IMR-90 (cell line): ENCODE measurements around the gene AQP9. TPM values are rescaled to one million over a fixed set of nuclear protein-coding genes. Genes with fewer than 3 reads are reported as not detected.

Experiments used
- ATAC-seq: fragments of 200-7000 bp; cut with Tn5 transposase; 2 replicates; pipeline ENCODE4 v1.9.1; 2020; ENCODE audit warnings: low read depth, mild to moderate bottlenecking, moderate library complexity
- BruUV-seq: library from RNA; stranded (reverse); fragments of 400-500 nt; replicated peaks from 2 replicates; lab custom pipeline; 2021; lab: Mats Ljungman, UMichigan
- CTCF ChIA-PET: fragments of 300-600 bp; formaldehyde crosslinking; extraction: SDS; loops from one replicate; lab custom pipeline; 2021; ENCODE audit warnings: antibody characterized with exemption; lab: Yijun Ruan, JAX
- POLR2A ChIA-PET: fragments of 300-600 bp; sonication (Branson Sonifier 250); formaldehyde crosslinking; loops from one replicate; lab custom pipeline; 2022; ENCODE audit warnings: antibody characterized with exemption; ENCODE audit not compliant: unreplicated experiment; lab: Charles Lee
- DNase-seq: peaks from one replicate; pipeline ENCODE4 v3.0.0; 2013
- H2AFZ ChIP-seq: replicated peaks from 2 replicates; pipeline ENCODE3; 2013; ENCODE audit warnings: low read length, mild to moderate bottlenecking; ENCODE audit not compliant: poor library complexity
- H2AK5ac ChIP-seq: 2 replicates; pipeline ENCODE4 v1.6.1; 2013; ENCODE audit warnings: low read depth, low read length, inconsistent platforms
- H2AK9ac ChIP-seq: replicated peaks from 2 replicates; pipeline ENCODE3; 2013; ENCODE audit warnings: mild to moderate bottlenecking, low read depth, low read length, moderate library complexity; ENCODE audit not compliant: poor library complexity
- H2BK120ac ChIP-seq: 2 replicates; pipeline ENCODE4 v1.6.1; 2013; ENCODE audit warnings: low read depth, low read length, inconsistent platforms
- H2BK15ac ChIP-seq: 3 replicates; pipeline ENCODE4 v1.6.1; 2013; ENCODE audit warnings: low read depth, low read length, inconsistent platforms
- H2BK20ac ChIP-seq: 2 replicates; pipeline ENCODE4 v1.6.1; 2013; ENCODE audit warnings: low read depth, mild to moderate bottlenecking, inconsistent platforms, low read length, moderate library complexity
- H2BK5ac ChIP-seq: 2 replicates; pipeline ENCODE4 v1.6.1; 2013; ENCODE audit warnings: mild to moderate bottlenecking, low read depth, low read length, inconsistent platforms; ENCODE audit not compliant: poor library complexity, severe bottlenecking
- H3K14ac ChIP-seq: replicated peaks from 2 replicates; pipeline ENCODE4 v1.6.1; 2013; ENCODE audit warnings: low read depth, low read length, inconsistent platforms
- H3K18ac ChIP-seq: 2 replicates; pipeline ENCODE4 v1.6.1; 2013; ENCODE audit warnings: low read depth, low read length, control low read depth
- H3K23ac ChIP-seq: 2 replicates; pipeline ENCODE4 v1.6.1; 2013; ENCODE audit warnings: low read depth, low read length, inconsistent platforms
- H3K27ac ChIP-seq: 2 replicates; pipeline ENCODE4 v1.5.1; 2013; ENCODE audit warnings: mild to moderate bottlenecking, control low read depth, low read length; ENCODE audit not compliant: insufficient read depth
- H3K27me3 ChIP-seq: 2 replicates; pipeline ENCODE4 v1.6.1; 2013; ENCODE audit warnings: low read length; ENCODE audit not compliant: control insufficient read depth, insufficient read depth
- H3K36me3 ChIP-seq: 2 replicates; pipeline ENCODE4 v1.6.1; 2013; ENCODE audit warnings: low read length, mixed read lengths; ENCODE audit not compliant: control insufficient read depth, insufficient read depth
- H3K4ac ChIP-seq: 2 replicates; pipeline ENCODE4 v1.6.1; 2013; ENCODE audit warnings: low read depth, low read length, inconsistent platforms
- H3K4me1 ChIP-seq: 2 replicates; pipeline ENCODE4 v1.6.1; 2013; ENCODE audit warnings: low read length, mixed read lengths; ENCODE audit not compliant: control insufficient read depth, insufficient read depth
- H3K4me2 ChIP-seq: 2 replicates; pipeline ENCODE4 v1.6.1; 2013; ENCODE audit warnings: low read depth, mild to moderate bottlenecking, control low read depth, low read length, moderate library complexity
- H3K4me3 ChIP-seq: 2 replicates; pipeline ENCODE4 v1.5.1; 2013; ENCODE audit warnings: low read depth, mild to moderate bottlenecking, control low read depth, low read length, moderate library complexity; ENCODE audit not compliant: insufficient read depth
- H3K56ac ChIP-seq: 2 replicates; pipeline ENCODE4 v1.6.1; 2013; ENCODE audit warnings: low read length, inconsistent platforms; ENCODE audit not compliant: insufficient read depth; ENCODE audit errors: extremely low read depth
- H3K79me1 ChIP-seq, 2 experiments: 2 replicates each; pipeline ENCODE4 v1.6.1; 2013; ENCODE audit warnings: low read length in 2 of 2, inconsistent platforms in 1 of 2, low read depth in 1 of 2
- H3K9ac ChIP-seq: 2 replicates; pipeline ENCODE4 v1.6.1; 2013; ENCODE audit warnings: low read depth, low read length, control low read depth
- H3K9me1 ChIP-seq: 2 replicates; pipeline ENCODE4 v1.6.1; 2013; ENCODE audit warnings: low read length, inconsistent platforms; ENCODE audit not compliant: insufficient read depth
- H3K9me3 ChIP-seq: 2 replicates; pipeline ENCODE4 v1.6.1; 2013; ENCODE audit warnings: low read length; ENCODE audit not compliant: control insufficient read depth, insufficient read depth
- H4K20me1 ChIP-seq: 2 replicates; pipeline ENCODE4 v1.6.1; 2013; ENCODE audit warnings: low read length, inconsistent platforms; ENCODE audit not compliant: insufficient read depth
- H4K5ac ChIP-seq: 2 replicates; pipeline ENCODE4 v1.6.1; 2013; ENCODE audit warnings: mild to moderate bottlenecking, low read depth, low read length, control low read depth
- H4K8ac ChIP-seq, 2 experiments: 2 replicates each; pipeline ENCODE4 v1.6.1; 2013; ENCODE audit warnings: low read depth in 2 of 2, low read length in 2 of 2, control low read depth in 1 of 2, inconsistent platforms in 1 of 2
- H4K91ac ChIP-seq: 2 replicates; pipeline ENCODE4 v1.6.1; 2013; ENCODE audit warnings: low read depth, low read length, inconsistent platforms; ENCODE audit not compliant: insufficient read depth
- BHLHE40 ChIP-seq: fragments of 150-350 bp; IDR thresholded peaks from 2 replicates; pipeline ENCODE4 v1.6.1; 2016; ENCODE audit warnings: mild to moderate bottlenecking, low read depth, low read length
- CEBPB ChIP-seq: IDR thresholded peaks from 2 replicates; pipeline ENCODE4 v1.6.1; 2012; ENCODE audit warnings: low read depth, low read length, improper control_type of control experiment
- CHD1 ChIP-seq: IDR thresholded peaks from 2 replicates; pipeline ENCODE4 v1.6.1; 2012; ENCODE audit warnings: low read depth, low read length, improper control_type of control experiment
- FOS ChIP-seq: fragments of 150-350 bp; IDR thresholded peaks from 2 replicates; pipeline ENCODE4 v1.6.1; 2016; ENCODE audit warnings: low read depth, low read length
- MAFK ChIP-seq: IDR thresholded peaks from 2 replicates; pipeline ENCODE4 v1.6.1; 2012; ENCODE audit warnings: low read depth, low read length, improper control_type of control experiment
- MAZ ChIP-seq: IDR thresholded peaks from 2 replicates; pipeline ENCODE4 v1.6.1; 2012; ENCODE audit warnings: low read depth, mild to moderate bottlenecking, low read length, improper control_type of control experiment, moderate library complexity, borderline replicate concordance
- MXI1 ChIP-seq: IDR thresholded peaks from 2 replicates; pipeline ENCODE4 v1.6.1; 2012; ENCODE audit warnings: low read depth, mild to moderate bottlenecking, low read length, moderate library complexity, borderline replicate concordance
- NFE2L2 ChIP-seq: fragments of 150-350 bp; IDR thresholded peaks from 2 replicates; pipeline ENCODE4 v1.6.1; 2016; ENCODE audit warnings: low read depth, mild to moderate bottlenecking, low read length
- POLR2A ChIP-seq: IDR thresholded peaks from 2 replicates; pipeline ENCODE4 v1.6.1; 2012; ENCODE audit warnings: mild to moderate bottlenecking, low read depth, low read length
- RAD21 ChIP-seq: IDR thresholded peaks from 2 replicates; pipeline ENCODE4 v1.6.1; 2012; ENCODE audit warnings: low read length, improper control_type of control experiment
- RCOR1 ChIP-seq: IDR thresholded peaks from 2 replicates; pipeline ENCODE4 v1.6.1; 2012; ENCODE audit warnings: mild to moderate bottlenecking, low read length, improper control_type of control experiment; ENCODE audit not compliant: insufficient replicate concordance
- RFX5 ChIP-seq: IDR thresholded peaks from 2 replicates; pipeline ENCODE4 v1.8.0; 2012; ENCODE audit warnings: low read depth, mild to moderate bottlenecking, low read length, moderate library complexity
- SMC3 ChIP-seq: fragments of 150-350 bp; IDR thresholded peaks from 2 replicates; pipeline ENCODE4 v1.6.1; 2016; ENCODE audit warnings: low read depth, mild to moderate bottlenecking, antibody characterized with exemption, low read length, moderate library complexity
- dilution Hi-C: fragments of 300-500 bp; cut with HindIII; formaldehyde crosslinking; loops from one replicate; pipeline ENCODE4 v1.14.3; 2018; ENCODE audit warnings: low sequenced_read_pairs; ENCODE audit not compliant: unreplicated experiment
- in situ Hi-C: fragments of 300-500 bp; cut with MboI; formaldehyde crosslinking; loops from 3 replicates; pipeline ENCODE4 v1.14.3; 2019; ENCODE audit warnings: low sequenced_read_pairs, inconsistent platforms, mixed read lengths
- intact Hi-C: fragments of 100-400 bp; cut with micrococcal nuclease; formaldehyde crosslinking; loops from 2 replicates; pipeline ENCODE4 v1.10.0; 2022
- polyA plus RNA-seq, 3 experiments: library from polyadenylated mRNA; depleted of rRNA; stranded (reverse); fragments of >200 nt; gene quantifications; 2 replicates each; pipeline ENCODE4 v1.2.3, GENCODE V29; 2012; ENCODE audit warnings: low replicate concordance in 1 of 3
- total RNA-seq: library from RNA; depleted of rRNA; stranded (reverse); fragments of >200 nt; gene quantifications from 2 replicates; pipeline ENCODE4 v1.2.3, GENCODE V29; 2012
- TF ChIP-seq, protein P1 (sequence below): fragments of 150-350 bp; IDR thresholded peaks from 2 replicates; pipeline ENCODE4 v1.6.1; 2016; ENCODE audit warnings: low read depth, mild to moderate bottlenecking, low read length, moderate library complexity, borderline replicate concordance
- TF ChIP-seq, protein P2 (sequence below): fragments of 150-350 bp; IDR thresholded peaks from 2 replicates; pipeline ENCODE4 v1.6.1; 2017; ENCODE audit warnings: mild to moderate bottlenecking, antibody characterized with exemption, low read length, low read depth
- TF ChIP-seq, protein P3 (sequence below): conservative IDR thresholded peaks from 2 replicates; pipeline ENCODE4 v1.5.1; 2012; ENCODE audit warnings: mild to moderate bottlenecking, low read depth, low read length, improper control_type of control experiment

The AQP9 gene
- total and polyA plus RNA-seq, 2 of the 4 experiments (the other 2 are of a cell fraction): not detected

DNA sequence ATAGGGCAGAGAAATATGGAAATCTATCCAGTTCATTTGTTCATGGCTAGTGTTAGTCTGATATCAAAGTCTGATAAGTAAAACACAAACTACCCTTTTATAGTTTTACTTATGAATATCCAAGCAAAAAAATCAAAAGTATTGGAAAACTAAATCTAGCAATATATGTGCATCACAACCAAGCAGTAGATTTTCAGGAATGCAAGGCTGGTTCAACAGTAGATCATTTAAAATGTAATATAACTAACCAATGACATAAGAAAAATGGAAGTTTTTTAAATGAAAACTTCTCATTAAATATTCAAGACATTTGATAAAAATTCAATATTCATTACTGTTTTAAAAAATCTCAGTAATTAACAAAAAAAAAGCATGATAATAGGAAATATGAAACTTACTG, 12.8 kb upstream of the AQP9 start:
- ATAC-seq (no peak), DNase-seq (no peak)
- Histone ChIP-seq H3K9me3 (no peaks in the 10 kb centered on the region), H4K5ac (no peak overlapping the region), H3K4ac (no peak overlapping the region), H3K36me3 (no peaks in the 10 kb centered on the region), H3K79me1 (no peaks in the 10 kb centered on the region), H3K56ac (no peak overlapping the region), H2BK120ac (no peak overlapping the region), H2BK15ac (no peak overlapping the region), H3K27me3 (no peaks in the 10 kb centered on the region), H3K9me1 (no peaks in the 10 kb centered on the region), H2AK5ac (no peak overlapping the region), H2BK5ac (no peak overlapping the region), H3K4me1 (no peaks in the 10 kb centered on the region), H3K4me3 (no peak overlapping the region), H2AK9ac (no peak overlapping the region), H4K20me1 (no peaks in the 10 kb centered on the region), H2BK20ac (no peak overlapping the region), H4K8ac (no peak overlapping the region), H3K27ac (no peak overlapping the region), H3K23ac (no peak overlapping the region), H3K4me2 (no peak overlapping the region), H3K9ac (no peak overlapping the region), H4K91ac (no peak overlapping the region), H3K18ac (no peak overlapping the region), H2AFZ (no peak overlapping the region), H3K14ac (no peak overlapping the region)
- dilution Hi-C loops (no loop called here), in situ Hi-C loops (no loop called here), intact Hi-C loops (no loop called here)
- no TSS peak for BruUV-seq
- TF ChIP-seq BHLHE40 (no peak), MAZ (no peak), POLR2A (no peak), MXI1 (no peak), SMC3 (no peak), RFX5 (no peak), FOS (no peak), NFE2L2 (no peak), CHD1 (no peak), MAFK (no peak), RAD21 (no peak), CEBPB (no peak), RCOR1 (no peak)
- TF ChIP-seq, protein P1, sequence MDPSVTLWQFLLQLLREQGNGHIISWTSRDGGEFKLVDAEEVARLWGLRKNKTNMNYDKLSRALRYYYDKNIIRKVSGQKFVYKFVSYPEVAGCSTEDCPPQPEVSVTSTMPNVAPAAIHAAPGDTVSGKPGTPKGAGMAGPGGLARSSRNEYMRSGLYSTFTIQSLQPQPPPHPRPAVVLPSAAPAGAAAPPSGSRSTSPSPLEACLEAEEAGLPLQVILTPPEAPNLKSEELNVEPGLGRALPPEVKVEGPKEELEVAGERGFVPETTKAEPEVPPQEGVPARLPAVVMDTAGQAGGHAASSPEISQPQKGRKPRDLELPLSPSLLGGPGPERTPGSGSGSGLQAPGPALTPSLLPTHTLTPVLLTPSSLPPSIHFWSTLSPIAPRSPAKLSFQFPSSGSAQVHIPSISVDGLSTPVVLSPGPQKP: no peak
- TF ChIP-seq, protein P2, sequence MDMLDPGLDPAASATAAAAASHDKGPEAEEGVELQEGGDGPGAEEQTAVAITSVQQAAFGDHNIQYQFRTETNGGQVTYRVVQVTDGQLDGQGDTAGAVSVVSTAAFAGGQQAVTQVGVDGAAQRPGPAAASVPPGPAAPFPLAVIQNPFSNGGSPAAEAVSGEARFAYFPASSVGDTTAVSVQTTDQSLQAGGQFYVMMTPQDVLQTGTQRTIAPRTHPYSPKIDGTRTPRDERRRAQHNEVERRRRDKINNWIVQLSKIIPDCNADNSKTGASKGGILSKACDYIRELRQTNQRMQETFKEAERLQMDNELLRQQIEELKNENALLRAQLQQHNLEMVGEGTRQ: no peak
- TF ChIP-seq, protein P3, sequence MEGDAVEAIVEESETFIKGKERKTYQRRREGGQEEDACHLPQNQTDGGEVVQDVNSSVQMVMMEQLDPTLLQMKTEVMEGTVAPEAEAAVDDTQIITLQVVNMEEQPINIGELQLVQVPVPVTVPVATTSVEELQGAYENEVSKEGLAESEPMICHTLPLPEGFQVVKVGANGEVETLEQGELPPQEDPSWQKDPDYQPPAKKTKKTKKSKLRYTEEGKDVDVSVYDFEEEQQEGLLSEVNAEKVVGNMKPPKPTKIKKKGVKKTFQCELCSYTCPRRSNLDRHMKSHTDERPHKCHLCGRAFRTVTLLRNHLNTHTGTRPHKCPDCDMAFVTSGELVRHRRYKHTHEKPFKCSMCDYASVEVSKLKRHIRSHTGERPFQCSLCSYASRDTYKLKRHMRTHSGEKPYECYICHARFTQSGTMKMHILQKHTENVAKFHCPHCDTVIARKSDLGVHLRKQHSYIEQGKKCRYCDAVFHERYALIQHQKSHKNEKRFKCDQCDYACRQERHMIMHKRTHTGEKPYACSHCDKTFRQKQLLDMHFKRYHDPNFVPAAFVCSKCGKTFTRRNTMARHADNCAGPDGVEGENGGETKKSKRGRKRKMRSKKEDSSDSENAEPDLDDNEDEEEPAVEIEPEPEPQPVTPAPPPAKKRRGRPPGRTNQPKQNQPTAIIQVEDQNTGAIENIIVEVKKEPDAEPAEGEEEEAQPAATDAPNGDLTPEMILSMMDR: no peak
- ChIA-PET POLR2A (no interaction called here), CTCF (no interaction called here)
